Upper lobe of right lung (tissue), 1 donor: ENCODE results near the gene SHMT2. TPM values are rescaled to one million over a fixed set of nuclear protein-coding genes. Genes with fewer than 3 reads are reported as not detected.

Experiments used
- ATAC-seq: fragments of 200-7000 bp; cut with Tn5 transposase; one replicate; pipeline ENCODE4 v1.9.1; 2020; ENCODE audit warnings: mild to moderate bottlenecking, moderate library complexity
- DNase-seq: peaks from one replicate; pipeline ENCODE4 v3.0.0-alpha.2; 2020
- H3K27ac ChIP-seq: fragments of 200-600 bp; one replicate; pipeline ENCODE4 v1.8.0; 2022
- H3K27me3 ChIP-seq: fragments of 200-600 bp; one replicate; pipeline ENCODE4 v1.8.0; 2022; ENCODE audit warnings: mild to moderate bottlenecking
- H3K36me3 ChIP-seq: fragments of 200-600 bp; one replicate; pipeline ENCODE4 v1.8.0; 2022
- H3K4me1 ChIP-seq: fragments of 200-600 bp; one replicate; pipeline ENCODE4 v1.8.0; 2022
- H3K4me3 ChIP-seq: fragments of 200-600 bp; one replicate; pipeline ENCODE4 v1.8.0; 2022; ENCODE audit warnings: mild to moderate bottlenecking
- H3K9me3 ChIP-seq: fragments of 200-600 bp; one replicate; pipeline ENCODE4 v1.8.0; 2022
- CTCF ChIP-seq: fragments of 200-600 bp; IDR thresholded peaks from one replicate; pipeline ENCODE4 v1.8.0; 2022; ENCODE audit warnings: antibody characterized with exemption
- intact Hi-C: fragments of 100-400 bp; cut with DNase I; formaldehyde crosslinking; loops from one replicate; pipeline ENCODE4 v1.11.0; 2022
- total RNA-seq: library from RNA; stranded (reverse); fragmentation: NEBNext Ultra II Directional; extraction: Animal tissue kit (Norgen Biotek cat#: 25700); gene quantifications from one replicate; pipeline ENCODE4 v1.2.1, GENCODE V29; 2021
- donor health status: DM: no; HTN: yes; CAD: no; lungs with severe emphysema.

SHMT2 gene
- total RNA-seq, 1 donor from 2014 or later: 59.2 TPM

GRCh38 chr12:57233357-57234232, 4.1 kb downstream of the SHMT2 start:
- intact Hi-C loops: no loop called here
- ATAC-seq (no peak), DNase-seq (no peak)
- Histone ChIP-seq H3K36me3 (peaks cover 35% of the 10 kb centered on the region), H3K9me3 (no peaks in the 10 kb centered on the region), H3K4me3 (no peak overlapping the region), H3K27me3 (peaks cover 28% of the 10 kb centered on the region), H3K27ac (no peak overlapping the region), H3K4me1 (peaks cover 32% of the 10 kb centered on the region)
- TF ChIP-seq CTCF: no peak

GRCh38 chr12:57234233-57234570, 4.7 kb downstream of the SHMT2 start:
- peaks cover 35% of the 10 kb centered on the region for H3K36me3 ChIP-seq
- no peak for ATAC-seq
- no peak overlapping the region for H3K27ac ChIP-seq
- H3K27me3 ChIP-seq: peaks cover 31% of the 10 kb centered on the region
- no peaks in the 10 kb centered on the region for H3K9me3 ChIP-seq
- no peak overlapping the region for H3K4me3 ChIP-seq
- no peak for TF ChIP-seq CTCF
- H3K4me1 ChIP-seq: peaks cover 32% of the 10 kb centered on the region
- DNase-seq: no peak
- intact Hi-C loops: no loop called here

GRCh38 chr12:57234571-57235016, 5.1 kb downstream of the SHMT2 start:
- no peak for ATAC-seq
- no peaks in the 10 kb centered on the region for H3K9me3 ChIP-seq
- peaks cover 35% of the 10 kb centered on the region for H3K36me3 ChIP-seq
- TF ChIP-seq CTCF: no peak
- DNase-seq: no peak
- no peak overlapping the region for H3K4me3 ChIP-seq
- no peak overlapping the region for H3K27ac ChIP-seq
- H3K4me1 ChIP-seq: peaks cover 33% of the 10 kb centered on the region
- peaks cover 31% of the 10 kb centered on the region for H3K27me3 ChIP-seq
- intact Hi-C loops: no loop called here

DNA sequence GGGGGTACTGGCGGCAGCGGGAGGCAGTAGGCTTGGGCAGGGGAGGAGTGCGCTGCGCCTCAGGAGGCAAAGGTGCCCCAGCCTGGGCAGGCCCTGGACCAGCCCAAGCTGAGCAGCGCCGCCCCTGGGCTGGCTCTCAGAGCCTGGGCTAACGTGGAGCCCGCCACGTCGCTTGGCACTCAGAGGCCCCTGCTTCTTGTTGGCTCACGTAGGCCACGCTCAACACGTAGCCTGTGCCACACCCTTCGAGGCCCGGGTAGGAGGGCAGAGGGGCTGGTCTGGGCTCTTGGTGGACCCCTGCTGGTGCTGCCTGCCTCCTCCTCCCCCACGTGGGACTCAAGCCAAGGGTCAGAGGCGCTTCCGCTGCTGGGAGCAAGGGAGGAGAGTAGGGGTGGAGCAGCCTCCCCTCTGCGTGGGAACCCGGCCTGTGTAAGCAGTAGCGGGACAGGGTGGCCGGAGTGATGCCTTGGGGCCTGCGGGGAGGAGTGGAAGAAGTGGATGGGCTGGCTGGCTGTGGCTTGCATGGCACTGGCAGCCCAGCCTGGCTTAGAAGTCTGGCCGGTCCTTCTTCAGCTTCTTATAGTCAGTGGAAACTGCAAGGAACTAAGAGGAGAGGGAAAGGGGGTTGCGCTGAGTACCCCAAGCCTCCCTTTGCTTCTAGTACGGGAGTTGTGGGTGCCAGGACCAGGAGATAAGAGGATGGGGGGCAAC, 5.7 kb downstream of the SHMT2 start:
- Histone ChIP-seq H3K4me1 (peaks cover 37% of the 10 kb centered on the region), H3K27me3 (peaks cover 37% of the 10 kb centered on the region), H3K27ac (no peak overlapping the region), H3K36me3 (peaks cover 35% of the 10 kb centered on the region), H3K4me3 (no peak overlapping the region), H3K9me3 (no peaks in the 10 kb centered on the region)
- intact Hi-C loops: no loop called here
- DNase-seq (no peak), ATAC-seq (no peak)
- TF ChIP-seq CTCF: no peak

DNA sequence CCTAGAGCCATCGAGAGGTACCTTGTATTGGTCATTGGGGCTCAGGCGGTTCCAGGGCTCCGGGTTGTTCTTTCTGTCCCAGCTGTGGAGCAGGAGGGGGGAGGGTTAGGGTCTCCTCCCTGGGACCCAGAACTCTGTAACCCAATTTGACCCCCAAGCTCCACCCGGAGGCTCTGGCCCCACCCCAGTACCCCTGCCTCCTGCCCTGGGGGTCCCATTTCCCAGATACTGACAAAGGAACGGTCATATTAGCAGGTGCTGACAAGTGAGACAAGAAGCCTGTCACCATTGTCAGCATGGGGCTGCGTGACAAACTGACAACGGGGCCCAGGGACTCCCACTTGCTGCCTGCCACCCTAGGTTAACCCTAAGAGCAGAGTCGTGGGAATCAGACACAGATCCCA, 6.2 kb downstream of the SHMT2 start:
- Histone ChIP-seq H3K4me1 (peaks cover 37% of the 10 kb centered on the region), H3K27ac (no peak overlapping the region)

More for the DNA sequence above, 6.2 kb downstream of the SHMT2 start:
- intact Hi-C loops: no loop called here
- ATAC-seq (no peak), DNase-seq (no peak)
- peak overlapping the region; percentile 19 for H3K4me3 ChIP-seq
- peaks cover 42% of the 10 kb centered on the region for H3K27me3 ChIP-seq
- H3K36me3 ChIP-seq: peaks cover 35% of the 10 kb centered on the region
- no peaks in the 10 kb centered on the region for H3K9me3 ChIP-seq
- no peak for TF ChIP-seq CTCF
